Measurements from ENCODE around the gene MARCHF3. TPM values are rescaled to one million over a fixed set of nuclear protein-coding genes. Genes with fewer than 3 reads are reported as not detected.

Gene MARCHF3
- total RNA-seq, 4 donors from 2014 or later = 1.7 to 13.9 (median 2.5) TPM

GRCh38 chr5:126878634-126879033 lies 151.7 kb downstream of the MARCHF3 start:
- WGBS = 96% methylated on average over 4 of the region's 4 CpGs
- TF ChIP-seq POLR2AphosphoS5 (IDR thresholded peaks at IDR 0.05) = no peak
- no peak for TF ChIP-seq POLR2A (IDR thresholded peaks at IDR 0.05; ENCODE audit: low read depth)
- TF ChIP-seq, protein P1, sequence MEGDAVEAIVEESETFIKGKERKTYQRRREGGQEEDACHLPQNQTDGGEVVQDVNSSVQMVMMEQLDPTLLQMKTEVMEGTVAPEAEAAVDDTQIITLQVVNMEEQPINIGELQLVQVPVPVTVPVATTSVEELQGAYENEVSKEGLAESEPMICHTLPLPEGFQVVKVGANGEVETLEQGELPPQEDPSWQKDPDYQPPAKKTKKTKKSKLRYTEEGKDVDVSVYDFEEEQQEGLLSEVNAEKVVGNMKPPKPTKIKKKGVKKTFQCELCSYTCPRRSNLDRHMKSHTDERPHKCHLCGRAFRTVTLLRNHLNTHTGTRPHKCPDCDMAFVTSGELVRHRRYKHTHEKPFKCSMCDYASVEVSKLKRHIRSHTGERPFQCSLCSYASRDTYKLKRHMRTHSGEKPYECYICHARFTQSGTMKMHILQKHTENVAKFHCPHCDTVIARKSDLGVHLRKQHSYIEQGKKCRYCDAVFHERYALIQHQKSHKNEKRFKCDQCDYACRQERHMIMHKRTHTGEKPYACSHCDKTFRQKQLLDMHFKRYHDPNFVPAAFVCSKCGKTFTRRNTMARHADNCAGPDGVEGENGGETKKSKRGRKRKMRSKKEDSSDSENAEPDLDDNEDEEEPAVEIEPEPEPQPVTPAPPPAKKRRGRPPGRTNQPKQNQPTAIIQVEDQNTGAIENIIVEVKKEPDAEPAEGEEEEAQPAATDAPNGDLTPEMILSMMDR (IDR thresholded peaks at IDR 0.05) = no peak
- no peak for TF ChIP-seq EP300 (IDR thresholded peaks at IDR 0.05)
- H3K27me3 ChIP-seq = peaks cover 0 to 8% (median 0%) of the 10 kb centered on the region in 4 donors
- H3K4me3 ChIP-seq = no peak overlapping the region
- no peak for DNase-seq (ENCODE audit: extremely low spot score)
- intact Hi-C loops (cut with DNase I) = no loop called here
- peaks cover 0 to 15% (median 12%) of the 10 kb centered on the region in 4 donors for H3K4me1 ChIP-seq
- H3K36me3 ChIP-seq = no peaks in the 10 kb centered on the region
- no peaks in the 10 kb centered on the region for H3K9me3 ChIP-seq
- H3K27ac ChIP-seq (replicated peaks in 1 of 4) = no peak overlapping the region

- no peak overlapping the region for H3K27ac ChIP-seq (replicated peaks in 1 of 4)
- intact Hi-C loops (cut with DNase I) = no loop called here
- no peaks in the 10 kb centered on the region for H3K36me3 ChIP-seq
- H3K4me1 ChIP-seq = peaks cover 0 to 15% (median 12%) of the 10 kb centered on the region in 4 donors
- no peaks in the 10 kb centered on the region for H3K9me3 ChIP-seq
- H3K4me3 ChIP-seq = no peak overlapping the region
- peaks cover 0 to 8% (median 0%) of the 10 kb centered on the region in 4 donors for H3K27me3 ChIP-seq
- no peak for TF ChIP-seq EP300 (IDR thresholded peaks at IDR 0.05)
- no peak for TF ChIP-seq POLR2AphosphoS5 (IDR thresholded peaks at IDR 0.05)
- TF ChIP-seq POLR2A (IDR thresholded peaks at IDR 0.05; ENCODE audit: low read depth) = no peak
- TF ChIP-seq, protein P1 (IDR thresholded peaks at IDR 0.05) = no peak
- 72% methylated on average over 13 of the region's 13 CpGs for WGBS
- no peak for DNase-seq (ENCODE audit: extremely low spot score)
Observed at GRCh38 chr5:126878085-126878484, 152.3 kb downstream of the MARCHF3 start.

GRCh38 chr5:126877602-126878001 lies 152.8 kb downstream of the MARCHF3 start:
- H3K9me3 ChIP-seq = no peaks in the 10 kb centered on the region
- H3K27ac ChIP-seq (replicated peaks in 1 of 4) = no peak overlapping the region
- H3K4me3 ChIP-seq = no peak overlapping the region
- H3K4me1 ChIP-seq = peaks cover 0 to 15% (median 12%) of the 10 kb centered on the region in 4 donors
- no peak for DNase-seq (ENCODE audit: extremely low spot score)
- peaks cover 0 to 13% (median 0%) of the 10 kb centered on the region in 4 donors for H3K27me3 ChIP-seq
- H3K36me3 ChIP-seq = no peaks in the 10 kb centered on the region
- TF ChIP-seq, protein P1 (IDR thresholded peaks at IDR 0.05) = no peak
- TF ChIP-seq POLR2A (IDR thresholded peaks at IDR 0.05; ENCODE audit: low read depth) (no peak), POLR2AphosphoS5 (IDR thresholded peaks at IDR 0.05) (no peak), EP300 (IDR thresholded peaks at IDR 0.05) (no peak)
- WGBS = 49% methylated on average over 7 of the region's 7 CpGs
- intact Hi-C loops (cut with DNase I) = no loop called here

DNA sequence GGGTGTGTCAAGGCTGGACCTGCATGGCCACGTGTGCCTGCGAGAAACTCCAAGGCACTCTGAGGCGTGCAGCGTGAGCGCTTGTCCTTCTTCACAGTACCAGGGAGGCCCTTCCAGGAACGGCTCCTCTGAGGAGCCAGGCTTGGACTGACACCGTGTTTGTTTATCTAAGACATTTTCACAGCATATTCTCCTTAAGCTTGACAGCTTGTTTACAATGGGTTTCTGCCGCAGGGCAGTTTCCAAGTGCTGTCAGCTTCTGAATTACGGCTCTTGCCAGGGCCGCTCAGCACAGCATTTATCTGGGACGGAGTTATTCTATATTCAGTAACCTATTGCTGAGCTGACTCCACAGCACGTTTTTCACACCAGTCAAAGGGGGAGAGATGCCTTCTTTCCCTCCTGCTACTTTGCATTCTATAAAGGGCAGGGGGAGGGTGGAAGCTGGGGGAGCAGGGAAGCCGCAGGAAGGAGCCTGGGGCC lies 155.0 kb downstream of the MARCHF3 start:
- Histone ChIP-seq H3K4me1 (peaks cover 0 to 15% (median 12%) of the 10 kb centered on the region in 4 donors), H3K9me3 (no peaks in the 10 kb centered on the region), H3K27me3 (peaks cover 0 to 27% (median 0%) of the 10 kb centered on the region in 4 donors), H3K27ac (replicated peaks in 1 of 4) (no peak overlapping the region), H3K36me3 (peaks cover 0 to 6% (median 0%) of the 10 kb centered on the region in 4 donors), H3K4me3 (no peak overlapping the region)
- intact Hi-C loops (cut with DNase I) = no loop called here
- 42% methylated on average over 7 of the region's 13 CpGs for WGBS
- TF ChIP-seq EP300 (IDR thresholded peaks at IDR 0.05) = no peak
- TF ChIP-seq, protein P1 (IDR thresholded peaks at IDR 0.05) = no peak
- no peak for TF ChIP-seq POLR2AphosphoS5 (IDR thresholded peaks at IDR 0.05)
- TF ChIP-seq POLR2A (IDR thresholded peaks at IDR 0.05; ENCODE audit: low read depth) = no peak
- DNase-seq (ENCODE audit: extremely low spot score) = no peak

Data from esophagus muscularis mucosa (tissue), 4 donors.